GM15510 (cell line): ENCODE measurements around the gene ZNHIT1.

Source experiments
- POLR2A ChIP-seq: IDR thresholded peaks from 3 replicates; pipeline ENCODE4 v1.6.1; 2011; ENCODE audit warnings: borderline replicate concordance; ENCODE audit not compliant: insufficient read length; ENCODE audit errors: extremely low read depth

Gene ZNHIT1

GRCh38 chr7:101241443-101242349 lies 23.7 kb downstream of the ZNHIT1 start:
- no peak for TF ChIP-seq POLR2A

DNA sequence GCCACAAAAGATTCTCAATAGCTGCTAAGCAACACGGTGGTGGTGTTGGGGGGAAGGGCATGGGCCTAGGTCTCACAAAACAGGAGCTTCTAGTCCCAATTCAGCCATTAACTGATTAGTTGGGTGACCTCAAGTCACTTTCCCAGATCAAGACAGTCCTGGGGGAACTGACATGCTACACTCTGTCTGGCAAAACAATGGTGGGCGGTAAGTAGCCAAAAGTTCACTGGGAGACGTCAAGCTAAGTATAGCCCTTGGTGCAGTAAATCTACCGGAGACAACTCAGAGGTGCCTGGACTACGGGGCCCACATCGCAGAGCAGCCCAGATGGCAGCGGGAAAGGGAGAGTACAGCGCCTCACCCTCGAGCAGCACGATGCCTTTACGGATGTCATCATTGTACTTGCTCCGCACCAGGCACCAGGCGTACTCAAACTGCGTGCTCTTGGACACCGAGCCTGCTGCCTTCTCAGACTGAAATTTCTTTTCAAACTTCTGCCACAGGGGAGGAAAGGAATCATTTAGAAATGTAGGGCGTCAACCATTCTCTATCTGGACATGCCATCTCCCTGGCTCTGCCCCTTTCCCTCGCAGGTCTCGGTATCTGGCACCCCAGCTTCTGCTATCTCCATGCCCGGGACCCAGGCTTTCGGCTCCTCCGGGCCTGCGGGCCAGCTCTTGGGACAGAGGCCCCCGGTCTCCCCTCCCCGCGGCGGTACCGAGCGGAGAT lies 25.8 kb downstream of the ZNHIT1 start:
- TF ChIP-seq POLR2A: no peak

GRCh38 chr7:101244375-101245146 lies 26.6 kb downstream of the ZNHIT1 start, which contains the start of gene FIS1:
TSS of gene FIS1 (minus strand) at chr7:101245081. CDS start at chr7:101245004, 77 bp downstream.
- peak; percentile 76 for TF ChIP-seq POLR2A

DNA sequence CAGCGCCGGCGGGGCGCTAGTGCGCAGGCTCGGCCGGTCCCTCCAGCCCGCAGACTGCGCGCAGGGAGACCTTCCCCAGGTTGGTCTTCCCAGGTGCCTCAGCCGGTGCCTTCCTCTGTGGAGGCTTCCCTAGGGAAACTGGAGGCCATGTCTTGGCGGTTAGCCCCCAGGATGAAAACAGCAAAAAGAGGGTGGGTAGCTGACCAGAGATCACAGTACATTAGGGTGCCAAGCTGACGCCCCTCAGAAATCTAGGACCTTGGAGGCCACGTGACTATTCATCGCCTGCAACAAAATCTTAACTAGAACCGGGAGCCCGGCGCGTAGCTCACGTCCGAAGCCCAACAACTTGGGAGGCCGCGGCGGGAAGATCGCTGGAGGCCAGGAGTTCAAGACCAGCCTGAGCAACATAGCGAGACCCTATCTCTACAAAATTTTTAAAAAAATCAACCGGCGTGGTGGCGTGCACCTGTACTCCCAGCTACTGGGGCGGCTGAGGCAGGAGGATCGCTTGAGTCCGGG lies 27.2 kb downstream of the ZNHIT1 start:
- TF ChIP-seq POLR2A: no peak

DNA sequence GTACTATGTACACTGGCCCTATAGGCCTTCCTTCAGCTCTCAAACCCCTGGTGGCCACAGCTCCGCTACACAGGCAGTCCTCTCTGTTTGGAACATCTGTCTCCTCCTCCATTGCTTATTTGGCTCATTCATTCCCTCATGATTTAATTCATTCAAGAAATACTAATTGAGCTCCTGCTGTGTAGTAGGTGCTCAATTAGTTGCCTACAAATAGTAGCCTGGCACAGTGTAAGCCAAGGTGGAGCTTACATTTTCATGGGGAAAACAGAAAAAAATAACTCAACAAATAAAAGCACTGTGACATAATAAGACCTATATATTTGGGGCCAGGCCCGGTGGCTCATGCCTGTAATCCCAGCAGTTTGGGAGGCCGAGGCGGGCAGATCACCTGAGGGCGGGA lies 30.3 kb downstream of the ZNHIT1 start:
- TF ChIP-seq POLR2A: no peak

DNA sequence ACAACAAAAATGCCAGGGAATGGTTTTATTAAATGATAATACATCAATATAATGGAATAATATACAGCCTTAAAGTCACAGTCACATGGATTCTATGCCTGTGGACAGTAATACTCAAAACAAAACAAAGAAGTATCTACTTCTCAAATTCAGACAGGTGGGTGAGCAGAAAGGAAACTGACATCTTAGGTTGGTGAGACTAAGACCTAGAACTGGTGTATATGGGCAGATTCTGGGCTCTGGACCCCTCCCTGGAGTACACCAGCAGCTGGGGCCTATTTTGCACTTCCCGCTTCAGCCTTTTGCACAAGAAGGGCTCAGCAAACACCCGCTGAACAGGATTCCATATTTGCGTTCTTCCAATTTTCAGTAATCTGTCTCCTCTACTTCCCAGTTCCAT lies 32.4 kb downstream of the ZNHIT1 start:
- TF ChIP-seq POLR2A: no peak

DNA sequence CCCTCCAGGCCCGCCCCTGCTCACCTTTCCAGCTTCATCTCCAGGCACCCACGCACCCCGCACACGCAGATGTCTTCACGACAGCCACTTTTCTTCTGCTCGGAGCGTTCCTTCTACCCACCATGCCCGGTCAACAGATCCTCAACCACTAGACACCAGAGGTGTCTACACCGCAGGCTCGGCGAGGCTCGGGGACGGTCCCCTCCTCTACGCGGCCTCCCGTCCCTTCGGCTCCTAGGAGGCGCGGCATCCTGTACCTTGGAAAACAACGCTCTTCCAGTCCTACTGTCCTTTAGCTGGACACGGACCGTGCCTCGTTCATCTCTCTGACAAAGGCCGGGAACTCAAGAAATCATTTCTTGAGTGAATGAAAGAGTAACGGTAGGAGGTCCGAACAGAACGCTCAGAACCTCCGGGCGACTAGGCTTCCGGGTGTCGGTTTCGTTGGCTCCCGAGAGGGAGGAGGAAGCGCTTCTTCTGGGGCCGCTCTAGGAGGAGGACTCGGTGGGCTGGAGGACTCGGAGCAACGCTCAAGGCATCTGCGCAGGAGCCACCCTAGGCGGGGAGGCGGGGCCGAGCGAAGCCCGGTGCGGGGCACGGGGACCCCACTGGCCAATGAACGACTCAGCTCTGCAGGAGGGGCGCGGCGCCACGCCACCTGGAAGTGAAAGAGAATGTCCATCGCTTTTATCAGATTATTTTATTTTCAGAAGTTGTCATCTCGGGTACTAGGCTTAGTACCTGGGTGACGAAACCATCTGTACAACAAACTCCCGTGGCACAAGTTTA lies 34.1 kb downstream of the ZNHIT1 start:
- peak; percentile 67 for TF ChIP-seq POLR2A

- TF ChIP-seq POLR2A: no peak
Measured at GRCh38 chr7:101255796-101256195, 37.8 kb downstream of the ZNHIT1 start.

DNA sequence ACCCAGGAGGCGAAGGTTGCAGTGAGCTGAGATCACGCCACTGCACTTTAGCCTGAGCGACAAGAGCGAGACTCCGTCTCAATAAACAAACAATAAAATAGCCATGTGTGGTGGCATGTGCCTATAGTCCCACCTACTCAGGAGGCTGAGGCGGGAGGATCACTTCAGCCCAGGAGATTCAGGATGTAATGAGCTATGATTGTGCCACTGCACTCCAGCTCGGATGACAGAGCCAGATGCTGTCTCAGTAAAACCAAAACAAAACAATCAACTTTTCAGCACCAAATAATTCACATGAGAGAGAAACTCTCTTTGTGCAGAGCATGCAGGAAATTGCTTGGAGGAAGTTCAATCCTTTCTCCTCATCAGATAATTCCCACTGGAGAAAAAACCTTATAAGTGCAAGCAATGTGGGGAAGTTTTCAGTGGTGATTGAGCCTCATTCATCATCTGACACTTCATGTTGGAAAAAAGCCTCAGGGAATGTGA lies 40.3 kb downstream of the ZNHIT1 start:
- TF ChIP-seq POLR2A: no peak

DNA sequence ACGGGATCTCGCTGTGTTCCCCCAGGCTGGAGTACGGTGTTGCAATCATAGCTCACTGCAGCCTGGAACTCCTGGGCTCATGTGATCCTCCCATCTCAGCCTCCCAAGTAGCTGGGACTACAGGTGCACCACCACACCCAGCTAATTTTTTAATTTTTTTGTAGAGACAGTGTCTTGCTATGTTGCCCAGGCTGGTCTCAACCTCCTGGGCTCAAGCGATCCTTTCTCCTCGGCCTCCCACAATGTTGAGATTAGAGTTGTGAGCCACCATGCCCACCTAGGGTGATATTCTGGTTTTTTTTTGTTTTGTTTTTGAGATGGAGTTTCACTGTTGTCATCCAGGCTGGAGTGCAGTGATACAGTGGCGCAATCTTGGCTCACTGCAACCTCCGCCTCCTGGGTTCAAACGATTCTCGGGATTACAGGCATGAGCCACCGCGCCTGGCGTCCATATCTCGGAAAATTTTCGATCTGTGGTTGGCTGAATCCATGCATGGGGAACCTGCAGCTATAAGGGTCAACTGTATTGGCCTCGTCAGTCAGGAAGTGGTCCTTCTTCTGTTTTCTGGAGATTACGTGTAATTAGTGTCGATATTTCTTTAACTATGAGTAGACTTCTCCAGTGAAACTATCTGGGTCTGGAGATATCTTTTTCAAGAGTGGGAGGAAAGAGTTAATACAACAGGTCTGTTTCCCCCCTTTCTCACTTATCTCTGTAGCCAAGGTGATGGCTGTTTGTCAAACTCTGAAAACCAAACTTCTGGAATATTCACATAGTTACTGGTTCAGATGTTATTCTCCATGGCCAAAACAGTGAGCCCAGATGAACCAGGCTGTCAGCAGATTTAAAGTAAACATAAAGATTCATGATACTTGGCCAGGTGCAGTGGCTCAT lies 47.9 kb downstream of the ZNHIT1 start:
- TF ChIP-seq POLR2A: no peak

- no peak for TF ChIP-seq POLR2A
Measured at GRCh38 chr7:101269664-101270063, 51.7 kb downstream of the ZNHIT1 start.

DNA sequence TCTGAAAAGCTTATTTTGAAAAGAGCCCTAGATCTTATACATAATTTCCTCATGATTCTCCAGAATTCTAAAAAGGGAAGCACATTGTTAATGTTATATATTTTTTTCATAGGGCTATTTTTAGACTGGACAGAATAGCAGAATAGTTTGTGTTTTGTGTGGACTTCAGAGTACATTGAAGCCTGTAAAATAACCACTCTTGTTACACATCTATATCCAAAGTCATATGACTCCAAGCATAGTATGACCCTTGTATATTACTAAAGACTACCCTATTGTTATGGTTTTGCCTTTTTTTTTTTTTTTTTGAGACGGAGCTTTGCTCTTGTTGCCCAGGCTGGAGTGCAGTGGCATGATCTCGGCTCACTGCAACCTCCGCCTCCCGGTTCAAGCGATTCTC lies 53.1 kb downstream of the ZNHIT1 start:
- no peak for TF ChIP-seq POLR2A

DNA sequence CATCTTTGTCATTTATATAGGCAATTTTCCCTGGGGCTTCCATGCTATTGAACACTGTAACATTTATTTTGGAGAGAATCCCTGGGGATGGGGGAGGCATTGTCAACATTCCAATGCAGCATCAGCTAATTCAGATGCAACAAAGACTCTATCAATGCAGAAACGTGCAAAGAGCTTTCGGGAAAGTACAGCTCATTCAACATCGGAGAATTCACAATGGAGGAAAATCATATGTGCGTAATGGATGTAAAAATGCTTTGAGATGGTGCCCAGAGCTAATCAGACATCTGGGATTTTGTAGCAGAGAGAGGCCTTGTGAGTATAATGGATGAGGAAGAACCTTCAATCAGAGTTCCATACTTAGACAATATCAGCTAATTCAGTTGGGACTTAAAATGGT lies 55.2 kb downstream of the ZNHIT1 start:
- no peak for TF ChIP-seq POLR2A
